Measurements from ENCODE around the gene DCLK1. TPM values are rescaled to one million over a fixed set of nuclear protein-coding genes. Genes with fewer than 3 reads are reported as not detected.

The DCLK1 gene
- total RNA-seq, 4 donors from 2014 or later: 11.7 to 51.4 (median 15.8) TPM

DNA sequence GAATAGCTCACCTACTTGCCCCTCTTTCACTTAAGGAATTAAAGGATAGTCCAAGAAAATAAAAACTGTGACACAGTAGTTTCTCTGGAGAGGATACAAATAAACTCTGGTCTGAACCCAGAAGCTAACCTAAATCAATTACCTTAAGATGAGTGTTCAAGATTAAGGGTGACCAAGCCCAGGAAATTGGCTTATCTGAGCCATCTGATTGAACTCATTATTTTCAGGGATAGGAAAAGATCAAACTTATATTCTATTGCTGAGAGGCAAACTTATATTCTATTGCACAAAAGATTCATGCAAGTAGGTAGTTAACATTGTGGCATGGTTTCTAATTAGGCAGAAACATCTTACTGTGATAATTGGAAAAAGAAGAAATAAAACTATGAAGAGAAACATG is 175.1 kb downstream of the DCLK1 start:
- Histone ChIP-seq H3K27ac (peak overlapping the region; percentile 59), H3K9me3 (no peaks in the 10 kb centered on the region), H3K4me3 (no peak overlapping the region), H3K4me1 (peaks cover 17% of the 10 kb centered on the region), H3K27me3 (no peaks in the 10 kb centered on the region), H3K36me3 (no peaks in the 10 kb centered on the region)
- TF ChIP-seq EP300 (IDR thresholded peaks at IDR 0.05) (no peak), POLR2A (IDR thresholded peaks at IDR 0.05) (no peak), POLR2AphosphoS5 (IDR thresholded peaks at IDR 0.05) (no peak)
- TF ChIP-seq, protein P1, sequence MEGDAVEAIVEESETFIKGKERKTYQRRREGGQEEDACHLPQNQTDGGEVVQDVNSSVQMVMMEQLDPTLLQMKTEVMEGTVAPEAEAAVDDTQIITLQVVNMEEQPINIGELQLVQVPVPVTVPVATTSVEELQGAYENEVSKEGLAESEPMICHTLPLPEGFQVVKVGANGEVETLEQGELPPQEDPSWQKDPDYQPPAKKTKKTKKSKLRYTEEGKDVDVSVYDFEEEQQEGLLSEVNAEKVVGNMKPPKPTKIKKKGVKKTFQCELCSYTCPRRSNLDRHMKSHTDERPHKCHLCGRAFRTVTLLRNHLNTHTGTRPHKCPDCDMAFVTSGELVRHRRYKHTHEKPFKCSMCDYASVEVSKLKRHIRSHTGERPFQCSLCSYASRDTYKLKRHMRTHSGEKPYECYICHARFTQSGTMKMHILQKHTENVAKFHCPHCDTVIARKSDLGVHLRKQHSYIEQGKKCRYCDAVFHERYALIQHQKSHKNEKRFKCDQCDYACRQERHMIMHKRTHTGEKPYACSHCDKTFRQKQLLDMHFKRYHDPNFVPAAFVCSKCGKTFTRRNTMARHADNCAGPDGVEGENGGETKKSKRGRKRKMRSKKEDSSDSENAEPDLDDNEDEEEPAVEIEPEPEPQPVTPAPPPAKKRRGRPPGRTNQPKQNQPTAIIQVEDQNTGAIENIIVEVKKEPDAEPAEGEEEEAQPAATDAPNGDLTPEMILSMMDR (IDR thresholded peaks at IDR 0.05): no peak
- no peak for DNase-seq (ENCODE audit: low spot score in 2 of 2)

DNA sequence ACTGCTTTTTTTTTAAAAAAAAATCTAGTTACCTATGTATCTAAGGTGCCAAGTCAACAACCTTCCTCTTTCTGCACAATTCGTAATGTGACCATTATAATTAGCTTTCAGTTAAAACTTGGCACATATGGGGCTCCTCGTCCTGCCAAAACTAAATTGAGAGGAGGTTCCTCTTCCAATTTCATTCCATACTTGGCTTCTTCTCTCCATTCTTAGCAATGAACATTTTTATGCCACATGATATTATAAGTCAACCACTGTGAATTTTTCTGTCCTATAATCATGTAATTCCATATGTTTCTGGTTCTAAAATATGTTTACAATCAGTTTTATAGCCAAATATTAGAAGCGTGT is 177.0 kb downstream of the DCLK1 start:
- 23% methylated on average over 3 of the region's 3 CpGs for WGBS
- Histone ChIP-seq H3K4me3 (no peak overlapping the region), H3K4me1 (peaks cover 17% of the 10 kb centered on the region), H3K27me3 (no peaks in the 10 kb centered on the region), H3K36me3 (no peaks in the 10 kb centered on the region), H3K9me3 (no peaks in the 10 kb centered on the region), H3K27ac (peak overlapping the region; percentile 8)
- no peak for DNase-seq (ENCODE audit: low spot score in 2 of 2)
- no peak for TF ChIP-seq EP300 (IDR thresholded peaks at IDR 0.05)
- no peak for TF ChIP-seq POLR2A (IDR thresholded peaks at IDR 0.05)
- TF ChIP-seq, protein P1 (IDR thresholded peaks at IDR 0.05): no peak
- TF ChIP-seq POLR2AphosphoS5 (IDR thresholded peaks at IDR 0.05): no peak

DNA sequence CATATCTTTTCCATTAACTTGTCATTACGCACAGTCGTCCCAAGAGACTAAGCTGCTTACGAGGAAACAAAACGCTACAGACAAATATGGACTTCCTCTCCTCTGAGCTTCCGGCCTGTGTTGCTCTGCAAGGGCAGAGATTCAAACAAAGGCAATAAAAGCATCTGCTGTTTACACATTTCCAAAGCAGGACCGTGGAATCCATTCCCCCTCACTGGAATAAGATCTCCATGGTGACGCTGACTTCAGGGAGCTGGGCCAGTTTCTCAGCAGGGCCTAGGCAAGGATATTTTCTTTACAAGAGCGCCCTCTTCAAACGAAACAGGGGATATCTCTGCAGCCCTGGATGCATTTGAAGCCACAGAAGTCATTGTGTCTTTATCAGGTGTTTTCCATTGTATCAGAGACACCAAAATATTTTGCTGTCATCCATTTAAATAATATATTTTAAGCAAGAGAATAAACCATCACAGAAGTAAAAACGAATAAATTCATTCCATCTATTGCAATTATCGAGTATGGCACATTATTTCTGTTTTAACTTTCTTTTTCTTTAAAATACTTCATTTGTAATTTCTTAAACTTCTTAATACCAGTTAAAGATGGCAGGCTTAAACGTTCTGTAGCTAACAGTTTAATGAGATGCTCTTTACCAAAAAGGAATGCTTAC is 177.5 kb downstream of the DCLK1 start:
- Histone ChIP-seq H3K36me3 (no peaks in the 10 kb centered on the region), H3K27ac (peak overlapping the region; percentile 8), H3K9me3 (no peaks in the 10 kb centered on the region), H3K27me3 (no peaks in the 10 kb centered on the region), H3K4me3 (no peak overlapping the region), H3K4me1 (peaks cover 17% of the 10 kb centered on the region)
- peak in 1 of 3 donors; percentile 73 for TF ChIP-seq POLR2AphosphoS5 (IDR thresholded peaks at IDR 0.05)
- TF ChIP-seq POLR2A (IDR thresholded peaks at IDR 0.05): no peak
- TF ChIP-seq, protein P1 (IDR thresholded peaks at IDR 0.05): peak in 1 of 2 donors; percentile 39
- TF ChIP-seq EP300 (IDR thresholded peaks at IDR 0.05): no peak
- WGBS: 18% methylated on average over 12 of the region's 12 CpGs
- DNase-seq (ENCODE audit: low spot score in 2 of 2): peak; percentile 83 to 90

DNA sequence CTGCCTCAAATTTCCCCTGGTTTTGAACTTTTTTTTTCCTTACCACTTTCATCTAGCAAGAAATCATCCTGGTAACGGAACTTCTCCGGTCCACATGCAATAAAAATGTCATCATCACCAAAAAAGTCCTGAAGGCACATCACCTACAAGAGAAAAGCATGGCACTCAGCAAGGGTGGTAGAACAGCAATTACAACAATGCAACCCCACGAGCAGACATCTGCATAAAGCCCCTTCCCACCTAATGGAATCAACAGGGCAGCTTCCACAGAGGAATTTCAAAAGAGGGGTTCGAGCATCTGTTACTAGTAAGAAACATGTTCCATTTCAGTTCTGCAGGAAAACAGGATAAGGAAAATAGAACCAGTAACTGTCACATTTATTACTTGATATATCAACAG is 183.9 kb downstream of the DCLK1 start:
- Histone ChIP-seq H3K9me3 (no peaks in the 10 kb centered on the region), H3K36me3 (no peaks in the 10 kb centered on the region), H3K4me3 (no peak overlapping the region), H3K4me1 (no peaks in the 10 kb centered on the region), H3K27ac (no peak overlapping the region), H3K27me3 (no peaks in the 10 kb centered on the region)
- no peak for TF ChIP-seq EP300 (IDR thresholded peaks at IDR 0.05)
- TF ChIP-seq POLR2A (IDR thresholded peaks at IDR 0.05): no peak
- no peak for TF ChIP-seq POLR2AphosphoS5 (IDR thresholded peaks at IDR 0.05)
- TF ChIP-seq, protein P1 (IDR thresholded peaks at IDR 0.05): no peak
- DNase-seq (ENCODE audit: low spot score in 2 of 2): no peak
- WGBS: 34% methylated on average over 4 of the region's 4 CpGs

DNA sequence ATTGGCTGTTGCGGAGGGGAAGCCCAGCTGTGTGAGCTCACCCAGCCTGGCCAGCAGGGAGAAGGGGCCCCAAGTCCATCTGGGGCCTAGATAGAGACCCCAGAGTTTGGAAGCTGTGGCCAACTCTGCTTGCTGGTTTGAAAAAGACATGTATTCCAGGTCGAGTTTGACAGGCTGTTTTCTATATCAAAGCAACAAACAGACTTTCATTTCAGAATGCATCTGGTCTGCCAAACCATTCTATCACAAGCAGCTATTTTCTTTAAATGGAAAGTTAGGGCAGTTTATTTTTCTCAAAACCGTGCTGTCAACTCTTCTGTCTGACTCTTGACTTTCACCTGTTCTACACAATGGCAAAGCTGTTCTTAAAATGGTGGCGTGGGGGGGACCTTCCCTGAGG is 185.8 kb downstream of the DCLK1 start:
- no peaks in the 10 kb centered on the region for H3K4me1 ChIP-seq
- no peak for DNase-seq (ENCODE audit: low spot score in 2 of 2)
- H3K36me3 ChIP-seq: no peaks in the 10 kb centered on the region
- H3K9me3 ChIP-seq: no peaks in the 10 kb centered on the region
- H3K27me3 ChIP-seq: no peaks in the 10 kb centered on the region
- WGBS: 77% methylated on average over 4 of the region's 4 CpGs
- no peak overlapping the region for H3K4me3 ChIP-seq
- TF ChIP-seq POLR2A (IDR thresholded peaks at IDR 0.05): no peak
- TF ChIP-seq, protein P1 (IDR thresholded peaks at IDR 0.05): no peak
- no peak for TF ChIP-seq EP300 (IDR thresholded peaks at IDR 0.05)
- TF ChIP-seq POLR2AphosphoS5 (IDR thresholded peaks at IDR 0.05): no peak
- no peak overlapping the region for H3K27ac ChIP-seq

All from suprapubic skin (tissue), 4 donors.